CD4-positive, alpha-beta memory T cell (primary cell): ENCODE measurements around the gene HOXB4. TPM values are rescaled to one million over a fixed set of nuclear protein-coding genes. Genes with fewer than 3 reads are reported as not detected.

Experiments
- CTCF ChIA-PET: fragments of 350-600 bp; sonication (Branson Sonifier 250); formaldehyde crosslinking; loops from one replicate; lab custom pipeline; 2021; ENCODE audit warnings: inconsistent platforms; ENCODE audit not compliant: partially characterized antibody; lab: Charles Lee
- POLR2A ChIA-PET: fragments of 350-600 bp; sonication (Branson Sonifier 250); formaldehyde crosslinking; loops from one replicate; lab custom pipeline; 2021; ENCODE audit not compliant: partially characterized antibody; lab: Charles Lee
- DNase-seq, 5 donors: peaks; one replicate each; pipeline versions ENCODE4 v3.0.0 to v3.0.0-alpha.2; 2020 to 2022; ENCODE audit warnings: mixed read lengths in 1 of 5
- H3K27ac ChIP-seq: one replicate; pipeline ENCODE4 v1.7.0; 2013; ENCODE audit warnings: low read depth, low read length
- H3K27me3 ChIP-seq: 2 replicates; pipeline ENCODE4 v1.7.0; 2013; ENCODE audit warnings: mild to moderate bottlenecking, low read length, moderate library complexity; ENCODE audit not compliant: insufficient read depth
- H3K36me3 ChIP-seq: 2 replicates; pipeline ENCODE4 v1.7.0; 2013; ENCODE audit warnings: mild to moderate bottlenecking, low read length, moderate library complexity; ENCODE audit not compliant: insufficient read depth
- H3K4me1 ChIP-seq: 2 replicates; pipeline ENCODE4 v1.7.0; 2013; ENCODE audit warnings: mild to moderate bottlenecking, low read length, moderate library complexity; ENCODE audit not compliant: insufficient read depth
- H3K4me3 ChIP-seq, 2 donors: one replicate each; pipeline ENCODE4 v1.7.0; 2013; ENCODE audit warnings: low read length in 2 of 2, mild to moderate bottlenecking in 1 of 2
- H3K9me3 ChIP-seq, 2 donors: one replicate each; pipeline ENCODE4 v1.7.0; 2013; ENCODE audit warnings: low read length in 2 of 2, control low read depth in 1 of 2; ENCODE audit not compliant: control insufficient read depth in 1 of 2
- H3K27ac Mint-ChIP-seq, 7 donors: one replicate each; pipeline ENCODE4 v1.8.0; 2020 to 2021; ENCODE audit warnings: mixed read lengths in 7 of 7, mild to moderate bottlenecking in 6 of 7, inconsistent platforms in 3 of 7, moderate library complexity in 3 of 7
- H3K27me3 Mint-ChIP-seq, 2 donors: one replicate each; pipeline ENCODE4 v1.8.0; 2020 to 2021; ENCODE audit warnings: mixed read lengths in 2 of 2
- H3K36me3 Mint-ChIP-seq, 2 donors: one replicate each; pipeline ENCODE4 v1.8.0; 2020 to 2021; ENCODE audit warnings: mixed read lengths in 2 of 2, inconsistent platforms in 1 of 2, mild to moderate bottlenecking in 1 of 2
- H3K4me1 Mint-ChIP-seq, 4 donors: one replicate each; pipeline ENCODE4 v1.8.0; 2020 to 2021; ENCODE audit warnings: mixed read lengths in 4 of 4, mild to moderate bottlenecking in 1 of 4
- H3K4me3 Mint-ChIP-seq, 8 donors: one replicate each; pipeline ENCODE4 v1.8.0; 2020 to 2021; ENCODE audit warnings: mixed read lengths in 8 of 8, mild to moderate bottlenecking in 7 of 8, moderate library complexity in 6 of 8, inconsistent platforms in 3 of 8
- H3K9me3 Mint-ChIP-seq, 8 donors: one replicate each; pipeline ENCODE4 v1.8.0; 2020 to 2021; ENCODE audit warnings: mixed read lengths in 8 of 8, mild to moderate bottlenecking in 5 of 8, inconsistent platforms in 3 of 8, moderate library complexity in 1 of 8
- intact Hi-C: fragments of 100-400 bp; cut with micrococcal nuclease; formaldehyde crosslinking; loops from one replicate; pipeline ENCODE4 v1.15.1; 2023
- polyA plus RNA-seq, 2 donors: library from polyadenylated mRNA; unstranded; fragments of 300-500 nt; fragmentation: Illumina TruSeq; gene quantifications; one replicate each; pipeline ENCODE4 v1.2.3, GENCODE V29; 2021
- total RNA-seq, 2 experiments: library from RNA; stranded (reverse); gene quantifications; one replicate each; pipeline ENCODE4 v1.2.3, GENCODE V29; 2021

The HOXB4 gene
- total and polyA plus RNA-seq, 4 experiments from 2014 or later: 0.11 to 4.5 (median 1.6) TPM

- H3K27me3 ChIP-seq: peaks cover 46% of the 10 kb centered on the region
- H3K4me1 Mint-ChIP-seq: peaks cover 23 to 48% (median 39%) of the 10 kb centered on the region in 4 donors
- H3K9me3 Mint-ChIP-seq: peaks cover 0 to 2% (median 0%) of the 10 kb centered on the region in 8 donors
- intact Hi-C loops: loop anchor here (1.0 to 5.0 kb wide), 3 partner anchors 257 to 566 kb away; no protein-coding TSS in a partner anchor
- peak within 1 kb of the TSS in 1 of 7 donors; percentile 74 for H3K27ac Mint-ChIP-seq
- H3K4me3 ChIP-seq: peak within 1 kb of the TSS in 1 of 2 donors; percentile 30
- H3K27me3 Mint-ChIP-seq: peaks cover 43 to 71% of the 10 kb centered on the region in 2 donors
- H3K36me3 Mint-ChIP-seq: no peaks in the 10 kb centered on the region
- H3K27ac ChIP-seq: no peak within 1 kb of the TSS
- CTCF ChIA-PET: interaction anchor here (0.6 to 6.0 kb wide), 61 partner anchors 14 to 1501 kb away, joined by 3 to 59 read pairs (median 4); partner anchors contain the start of genes HOXB8, LRRC46 and MRPL10
- POLR2A ChIA-PET: interaction anchor here (0.5 to 1.9 kb wide), 16 partner anchors 11 to 513 kb away, joined by 3 to 8 read pairs (median 4); partner anchors contain the start of genes HOXB4, HOXB6 and HOXB9
- H3K9me3 ChIP-seq: no peaks in the 10 kb centered on the region
- no peak for DNase-seq
- H3K36me3 ChIP-seq: no peaks in the 10 kb centered on the region
- peaks cover 39% of the 10 kb centered on the region for H3K4me1 ChIP-seq
- H3K4me3 Mint-ChIP-seq: peak within 1 kb of the TSS; percentile 80 to 92 (median 82)
These were observed 15.1 kb upstream of the HOXB4 start, which contains the start of gene HOXB5 for GRCh38 chr17:48593126-48593829. HOXB5 (minus strand) TSS chr17:48593779; CDS start chr17:48593682, 97 bp downstream.

GRCh38 chr17:48592577-48592976 lies 14.4 kb upstream of the HOXB4 start:
- Histone ChIP-seq H3K4me1 (peaks cover 34% of the 10 kb centered on the region), H3K27ac (no peak overlapping the region), H3K27me3 (peaks cover 39% of the 10 kb centered on the region), H3K4me3 (no peak overlapping the region), H3K9me3 (no peaks in the 10 kb centered on the region), H3K36me3 (no peaks in the 10 kb centered on the region)
- H3K36me3 Mint-ChIP-seq: no peaks in the 10 kb centered on the region
- peaks cover 17 to 42% (median 33%) of the 10 kb centered on the region in 4 donors for H3K4me1 Mint-ChIP-seq
- H3K27ac Mint-ChIP-seq: peak overlapping the region in 1 of 7 donors; percentile 74
- peak overlapping the region; percentile 45 to 92 (median 82) for H3K4me3 Mint-ChIP-seq
- H3K9me3 Mint-ChIP-seq: peaks cover 0 to 2% (median 0%) of the 10 kb centered on the region in 8 donors
- ChIA-PET POLR2A (interaction anchor here (0.8 to 1.9 kb wide), 12 partner anchors 14 to 299 kb away, joined by 3 to 8 read pairs (median 4); partner anchors contain the start of genes HOXB4 and HOXB9), CTCF (interaction anchor here (0.6 to 6.0 kb wide), 51 partner anchors 13 to 1501 kb away, joined by 3 to 59 read pairs (median 4); partner anchors contain the start of gene HOXB8)
- no peak for DNase-seq
- intact Hi-C loops: loop anchor here (5.0 kb wide), 1 partner anchor 565 kb away; no protein-coding TSS in a partner anchor
- peaks cover 40 to 69% of the 10 kb centered on the region in 2 donors for H3K27me3 Mint-ChIP-seq

GRCh38 chr17:48592057-48592514 lies 13.9 kb upstream of the HOXB4 start:
- POLR2A ChIA-PET: interaction anchor here (1.0 to 1.9 kb wide), 6 partner anchors 13 to 298 kb away, joined by 4 to 8 read pairs (median 4); partner anchors contain the start of gene HOXB4
- H3K4me1 Mint-ChIP-seq: peaks cover 15 to 40% (median 30%) of the 10 kb centered on the region in 4 donors
- DNase-seq: no peak

GRCh38 chr17:48591255-48592056 lies 13.3 kb upstream of the HOXB4 start:
- Mint-ChIP-seq H3K9me3 (peaks cover 0 to 2% (median 0%) of the 10 kb centered on the region in 8 donors), H3K36me3 (no peaks in the 10 kb centered on the region), H3K4me3 (peak overlapping the region in 3 of 8 donors; percentile 23 to 54 (median 35)), H3K4me1 (peaks cover 11 to 36% (median 25%) of the 10 kb centered on the region in 4 donors), H3K27ac (no peak overlapping the region), H3K27me3 (peaks cover 42 to 65% of the 10 kb centered on the region in 2 donors)
- H3K36me3 ChIP-seq: no peaks in the 10 kb centered on the region
- no peak overlapping the region for H3K27ac ChIP-seq
- no peak for DNase-seq
- peaks cover 24% of the 10 kb centered on the region for H3K4me1 ChIP-seq
- CTCF ChIA-PET: interaction anchor here (1.3 to 6.0 kb wide), 8 partner anchors 27 to 328 kb away, joined by 3 to 59 read pairs (median 29); no protein-coding TSS in a partner anchor
- intact Hi-C loops: loop anchor here (5.0 kb wide), 1 partner anchor 564 kb away; no protein-coding TSS in a partner anchor
- no peaks in the 10 kb centered on the region for H3K9me3 ChIP-seq
- POLR2A ChIA-PET: interaction anchor here (1.9 kb wide), 1 partner anchor 13 kb away, joined by 8 read pairs; the partner anchor contains the start of gene HOXB4
- peaks cover 39% of the 10 kb centered on the region for H3K27me3 ChIP-seq
- no peak overlapping the region for H3K4me3 ChIP-seq

More at GRCh38 chr17:48592057-48592514, 13.9 kb upstream of the HOXB4 start:
- Histone ChIP-seq H3K27me3 (peaks cover 39% of the 10 kb centered on the region), H3K9me3 (no peaks in the 10 kb centered on the region), H3K27ac (no peak overlapping the region), H3K36me3 (no peaks in the 10 kb centered on the region), H3K4me3 (no peak overlapping the region), H3K4me1 (peaks cover 29% of the 10 kb centered on the region)
- intact Hi-C loops: loop anchor here (5.0 kb wide), 1 partner anchor 565 kb away; no protein-coding TSS in a partner anchor
- Mint-ChIP-seq H3K27me3 (peaks cover 41 to 69% of the 10 kb centered on the region in 2 donors), H3K4me3 (peak overlapping the region in 2 of 8 donors; percentile 35 to 80), H3K27ac (no peak overlapping the region), H3K9me3 (peaks cover 0 to 2% (median 0%) of the 10 kb centered on the region in 8 donors), H3K36me3 (no peaks in the 10 kb centered on the region)
- CTCF ChIA-PET: interaction anchor here (0.9 to 6.0 kb wide), 23 partner anchors 13 to 567 kb away, joined by 3 to 59 read pairs (median 6); partner anchors contain the start of gene HOXB8

- CTCF ChIA-PET: interaction anchor here (1.3 to 6.0 kb wide), 6 partner anchors 28 to 282 kb away, joined by 3 to 59 read pairs (median 34); no protein-coding TSS in a partner anchor
- H3K36me3 ChIP-seq: no peaks in the 10 kb centered on the region
- intact Hi-C loops: loop anchor here (5.0 kb wide), 1 partner anchor 563 kb away; no protein-coding TSS in a partner anchor
- H3K4me3 ChIP-seq: no peak overlapping the region
- peaks cover 43 to 67% of the 10 kb centered on the region in 2 donors for H3K27me3 Mint-ChIP-seq
- no peak overlapping the region for H3K27ac ChIP-seq
- peaks cover 27% of the 10 kb centered on the region for H3K4me1 ChIP-seq
- DNase-seq: no peak
- no peak overlapping the region for H3K27ac Mint-ChIP-seq
- peaks cover 0 to 2% of the 10 kb centered on the region in 2 donors for H3K36me3 Mint-ChIP-seq
- peak overlapping the region in 1 of 8 donors; percentile 59 for H3K4me3 Mint-ChIP-seq
- H3K9me3 Mint-ChIP-seq: peaks cover 0 to 2% (median 0%) of the 10 kb centered on the region in 8 donors
- POLR2A ChIA-PET: no interaction called here
- peaks cover 15 to 40% (median 30%) of the 10 kb centered on the region in 4 donors for H3K4me1 Mint-ChIP-seq
- H3K27me3 ChIP-seq: peaks cover 43% of the 10 kb centered on the region
- no peaks in the 10 kb centered on the region for H3K9me3 ChIP-seq
These were observed 12.5 kb upstream of the HOXB4 start for GRCh38 chr17:48590607-48591161.
